Measurements from ENCODE around the gene EPHA1. TPM values are rescaled to one million over a fixed set of nuclear protein-coding genes. Genes with fewer than 3 reads are reported as not detected.

Gene EPHA1
- total RNA-seq, 1 donor, result not detected

- no peak for DNase-seq (ENCODE audit: low read depth)
- TF ChIP-seq, protein P1, sequence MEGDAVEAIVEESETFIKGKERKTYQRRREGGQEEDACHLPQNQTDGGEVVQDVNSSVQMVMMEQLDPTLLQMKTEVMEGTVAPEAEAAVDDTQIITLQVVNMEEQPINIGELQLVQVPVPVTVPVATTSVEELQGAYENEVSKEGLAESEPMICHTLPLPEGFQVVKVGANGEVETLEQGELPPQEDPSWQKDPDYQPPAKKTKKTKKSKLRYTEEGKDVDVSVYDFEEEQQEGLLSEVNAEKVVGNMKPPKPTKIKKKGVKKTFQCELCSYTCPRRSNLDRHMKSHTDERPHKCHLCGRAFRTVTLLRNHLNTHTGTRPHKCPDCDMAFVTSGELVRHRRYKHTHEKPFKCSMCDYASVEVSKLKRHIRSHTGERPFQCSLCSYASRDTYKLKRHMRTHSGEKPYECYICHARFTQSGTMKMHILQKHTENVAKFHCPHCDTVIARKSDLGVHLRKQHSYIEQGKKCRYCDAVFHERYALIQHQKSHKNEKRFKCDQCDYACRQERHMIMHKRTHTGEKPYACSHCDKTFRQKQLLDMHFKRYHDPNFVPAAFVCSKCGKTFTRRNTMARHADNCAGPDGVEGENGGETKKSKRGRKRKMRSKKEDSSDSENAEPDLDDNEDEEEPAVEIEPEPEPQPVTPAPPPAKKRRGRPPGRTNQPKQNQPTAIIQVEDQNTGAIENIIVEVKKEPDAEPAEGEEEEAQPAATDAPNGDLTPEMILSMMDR (IDR thresholded peaks at IDR 0.05; ENCODE audit: insufficient read depth, low read depth, low read length), result no peak
- H3K4me3 ChIP-seq (ENCODE audit: low read depth, low read length), result no peak overlapping the region
Measured at GRCh38 chr7:143444063-143444782, 35.6 kb upstream of the EPHA1 start.

GRCh38 chr7:143443153-143443552 lies 34.5 kb upstream of the EPHA1 start, which contains the start of gene TAS2R60:
Gene TAS2R60 (plus strand): TSS chr7:143443453. CDS start chr7:143443453, 0 bp downstream.
- TF ChIP-seq, protein P1 (IDR thresholded peaks at IDR 0.05; ENCODE audit: insufficient read depth, low read depth, low read length), result no peak

GRCh38 chr7:143439866-143440265 lies 31.2 kb upstream of the EPHA1 start:
- DNase-seq (ENCODE audit: low read depth), result no peak
- TF ChIP-seq, protein P1 (IDR thresholded peaks at IDR 0.05; ENCODE audit: insufficient read depth, low read depth, low read length), result no peak
- no peak overlapping the region for H3K4me3 ChIP-seq (ENCODE audit: low read depth, low read length)

More at GRCh38 chr7:143443153-143443552, 34.5 kb upstream of the EPHA1 start, which contains the start of gene TAS2R60:
- no peak for DNase-seq (ENCODE audit: low read depth)
- H3K4me3 ChIP-seq (ENCODE audit: low read depth, low read length), result no peak within 1 kb of the TSS

DNA sequence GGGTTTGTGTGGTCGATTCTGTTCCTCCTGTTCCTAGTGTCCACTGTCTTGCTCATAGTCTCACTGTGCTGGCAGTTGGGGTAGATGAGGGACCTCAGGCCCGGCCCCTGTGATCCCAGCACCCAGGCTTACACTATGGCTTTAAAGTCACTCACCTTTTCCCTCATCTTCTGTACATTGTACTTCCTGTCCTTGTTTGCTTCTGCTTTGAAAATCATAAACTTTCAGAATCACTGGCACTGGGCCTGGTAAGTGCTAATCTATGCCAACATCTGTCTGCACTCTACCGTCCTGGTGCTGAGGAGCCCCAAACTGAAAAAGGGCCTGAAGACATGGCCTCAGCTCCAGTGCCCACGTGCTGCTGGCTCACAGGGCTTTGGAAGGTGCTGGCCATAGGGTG lies 28.9 kb upstream of the EPHA1 start:
- TF ChIP-seq, protein P1 (IDR thresholded peaks at IDR 0.05; ENCODE audit: insufficient read depth, low read depth, low read length), result no peak
- no peak for DNase-seq (ENCODE audit: low read depth)

GRCh38 chr7:143436325-143436946 lies 27.8 kb upstream of the EPHA1 start:
- DNase-seq (ENCODE audit: low read depth), result no peak
- TF ChIP-seq, protein P1 (IDR thresholded peaks at IDR 0.05; ENCODE audit: insufficient read depth, low read depth, low read length), result no peak
- H3K4me3 ChIP-seq (ENCODE audit: low read depth, low read length), result no peak overlapping the region

More for the DNA sequence above, 28.9 kb upstream of the EPHA1 start:
- no peak overlapping the region for H3K4me3 ChIP-seq (ENCODE audit: low read depth, low read length)

DNA sequence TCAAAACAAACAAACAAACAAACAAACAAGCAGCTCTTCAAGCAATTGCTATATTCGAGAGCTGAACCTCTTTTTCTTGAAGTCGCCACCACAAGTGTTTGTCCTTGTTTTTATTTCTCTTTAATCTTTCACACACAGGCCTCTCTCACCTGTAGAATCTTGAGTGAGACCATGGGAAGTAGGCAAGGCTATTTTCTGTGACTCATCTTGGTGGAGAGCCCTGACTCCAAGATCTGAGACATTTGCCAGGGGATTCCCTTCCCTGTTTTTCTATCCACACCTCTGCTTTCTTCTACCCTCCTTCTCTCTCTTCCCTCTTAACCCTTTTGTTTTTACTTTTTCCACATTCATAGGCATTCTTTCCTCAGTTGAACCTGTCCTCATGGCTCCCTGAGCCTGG lies 26.6 kb upstream of the EPHA1 start:
- DNase-seq (ENCODE audit: low read depth), result no peak
- TF ChIP-seq, protein P1 (IDR thresholded peaks at IDR 0.05; ENCODE audit: insufficient read depth, low read depth, low read length), result no peak
- no peak overlapping the region for H3K4me3 ChIP-seq (ENCODE audit: low read depth, low read length)
